Right kidney (tissue), 1 donor: Measurements from ENCODE around the gene LCN2.

Source experiments
- DNase-seq: peaks from one replicate; pipeline ENCODE4 v3.0.0-alpha.2; 2016

Gene LCN2

GRCh38 chr9:128114326-128115186 lies 34.7 kb upstream of the LCN2 start:
- DNase-seq: peak; percentile 25

GRCh38 chr9:128115187-128116103 lies 33.8 kb upstream of the LCN2 start:
- DNase-seq: peak; percentile 23

- DNase-seq: no peak
Measured at GRCh38 chr9:128116104-128117083, 32.9 kb upstream of the LCN2 start.

GRCh38 chr9:128117613-128118471 lies 31.4 kb upstream of the LCN2 start:
- peak; percentile 75 for DNase-seq

GRCh38 chr9:128118472-128118857 lies 30.8 kb upstream of the LCN2 start:
- no peak for DNase-seq

GRCh38 chr9:128118971-128119665 lies 30.1 kb upstream of the LCN2 start:
- no peak for DNase-seq

GRCh38 chr9:128120061-128120740 lies 29.1 kb upstream of the LCN2 start:
- DNase-seq: no peak

- DNase-seq: no peak
Measured at GRCh38 chr9:128120741-128121465, 28.4 kb upstream of the LCN2 start.

- DNase-seq: no peak
Measured at GRCh38 chr9:128121466-128121810, 27.8 kb upstream of the LCN2 start.

- no peak for DNase-seq
Measured at GRCh38 chr9:128121924-128122808, 27.1 kb upstream of the LCN2 start.

- DNase-seq: no peak
Measured at GRCh38 chr9:128122809-128123175, 26.5 kb upstream of the LCN2 start.

GRCh38 chr9:128123451-128124080 lies 25.7 kb upstream of the LCN2 start:
- no peak for DNase-seq

GRCh38 chr9:128124451-128124850 lies 24.8 kb upstream of the LCN2 start:
- DNase-seq: no peak

GRCh38 chr9:128124873-128125579 lies 24.2 kb upstream of the LCN2 start:
- no peak for DNase-seq

- DNase-seq: no peak
Measured at GRCh38 chr9:128125580-128126354, 23.5 kb upstream of the LCN2 start.

- peak; percentile 96 for DNase-seq
Measured at GRCh38 chr9:128127568-128127989, 21.7 kb upstream of the LCN2 start, which contains the start of gene PTGES2. Gene PTGES2 (minus strand): TSS chr9:128127729. CDS start chr9:128127717, 12 bp downstream.
